Ishikawa (cell line): ENCODE results near the gene TMSB4X.

ENCODE experiments used
- RAD21 ChIP-seq: IDR thresholded peaks from 2 replicates; pipeline ENCODE4 v1.6.1; 2012; ENCODE audit warnings: low read depth
- TCF12 ChIP-seq: IDR thresholded peaks from 2 replicates; pipeline ENCODE4 v1.6.1; 2012; ENCODE audit warnings: low read depth
- TF ChIP-seq, protein P1 (sequence below): IDR thresholded peaks from 2 replicates; pipeline ENCODE4 v1.6.1; 2012; ENCODE audit warnings: low read depth, mild to moderate bottlenecking

DNA sequence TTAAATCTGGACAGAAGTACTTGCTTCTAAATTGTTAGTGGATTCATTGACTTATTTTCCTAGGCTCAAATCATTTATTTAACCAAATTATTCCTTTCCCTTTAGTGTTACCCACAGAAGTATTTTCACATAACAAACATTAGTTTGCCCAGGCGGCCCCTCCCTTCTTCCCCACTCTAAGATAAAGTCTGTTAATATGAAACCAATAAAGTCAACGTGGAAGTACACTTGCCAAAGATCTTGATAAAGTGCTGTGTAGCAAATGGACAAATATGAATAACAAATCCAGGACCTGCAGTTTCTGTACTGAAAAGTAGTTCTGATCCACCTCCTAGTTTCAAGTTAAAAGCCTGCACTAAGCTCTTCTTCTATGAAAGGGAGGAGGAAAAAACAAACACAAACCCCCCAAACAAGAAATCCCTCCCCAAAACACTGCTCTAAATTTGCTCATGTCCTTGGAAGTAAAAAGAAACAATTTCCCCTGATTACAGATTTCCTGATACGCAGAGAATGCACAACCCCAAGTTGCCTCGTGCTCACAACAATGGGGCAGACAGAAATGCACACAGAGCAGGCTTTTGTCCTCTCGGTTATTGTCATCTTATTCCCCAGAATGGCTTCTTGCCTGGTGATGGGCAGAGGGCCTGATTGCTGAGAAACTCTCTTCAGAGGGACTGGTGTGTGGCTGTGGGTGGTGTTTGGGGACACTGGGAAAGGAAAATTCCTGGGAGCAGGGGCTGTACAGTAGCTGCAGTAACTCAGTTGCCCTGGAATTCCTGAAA, 23.2 kb downstream of the TMSB4X start:
- TF ChIP-seq TCF12: no peak
- TF ChIP-seq, protein P1, sequence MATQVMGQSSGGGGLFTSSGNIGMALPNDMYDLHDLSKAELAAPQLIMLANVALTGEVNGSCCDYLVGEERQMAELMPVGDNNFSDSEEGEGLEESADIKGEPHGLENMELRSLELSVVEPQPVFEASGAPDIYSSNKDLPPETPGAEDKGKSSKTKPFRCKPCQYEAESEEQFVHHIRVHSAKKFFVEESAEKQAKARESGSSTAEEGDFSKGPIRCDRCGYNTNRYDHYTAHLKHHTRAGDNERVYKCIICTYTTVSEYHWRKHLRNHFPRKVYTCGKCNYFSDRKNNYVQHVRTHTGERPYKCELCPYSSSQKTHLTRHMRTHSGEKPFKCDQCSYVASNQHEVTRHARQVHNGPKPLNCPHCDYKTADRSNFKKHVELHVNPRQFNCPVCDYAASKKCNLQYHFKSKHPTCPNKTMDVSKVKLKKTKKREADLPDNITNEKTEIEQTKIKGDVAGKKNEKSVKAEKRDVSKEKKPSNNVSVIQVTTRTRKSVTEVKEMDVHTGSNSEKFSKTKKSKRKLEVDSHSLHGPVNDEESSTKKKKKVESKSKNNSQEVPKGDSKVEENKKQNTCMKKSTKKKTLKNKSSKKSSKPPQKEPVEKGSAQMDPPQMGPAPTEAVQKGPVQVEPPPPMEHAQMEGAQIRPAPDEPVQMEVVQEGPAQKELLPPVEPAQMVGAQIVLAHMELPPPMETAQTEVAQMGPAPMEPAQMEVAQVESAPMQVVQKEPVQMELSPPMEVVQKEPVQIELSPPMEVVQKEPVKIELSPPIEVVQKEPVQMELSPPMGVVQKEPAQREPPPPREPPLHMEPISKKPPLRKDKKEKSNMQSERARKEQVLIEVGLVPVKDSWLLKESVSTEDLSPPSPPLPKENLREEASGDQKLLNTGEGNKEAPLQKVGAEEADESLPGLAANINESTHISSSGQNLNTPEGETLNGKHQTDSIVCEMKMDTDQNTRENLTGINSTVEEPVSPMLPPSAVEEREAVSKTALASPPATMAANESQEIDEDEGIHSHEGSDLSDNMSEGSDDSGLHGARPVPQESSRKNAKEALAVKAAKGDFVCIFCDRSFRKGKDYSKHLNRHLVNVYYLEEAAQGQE: no peak
- TF ChIP-seq RAD21: no peak
